Bronchial epithelial cell (primary cell): Measurements from ENCODE around the gene GOLGA6D. TPM values are rescaled to one million over a fixed set of nuclear protein-coding genes. Genes with fewer than 3 reads are reported as not detected.
"Not testable (repeated sequence)": the region's sequence is repeated elsewhere in the genome, so short reads cannot be mapped to it uniquely, and the experiment has no call there.

Source experiments
- DNase-seq: peaks from one replicate; pipeline ENCODE4 v3.0.0-alpha.2; 2010; ENCODE audit warnings: low read depth
- FAIRE-seq: peaks from 2 replicates; lab custom pipeline; 2011; peaks lifted over from hg19 to GRCh38; lab: Jason Lieb, UNC
- H3K27me3 ChIP-seq: 2 replicates; pipeline ENCODE4 v1.5.1; 2011; ENCODE audit warnings: low read length; ENCODE audit not compliant: control insufficient read depth, insufficient read depth
- H3K36me3 ChIP-seq: 2 replicates; pipeline ENCODE4 v1.5.1; 2011; ENCODE audit warnings: low read length; ENCODE audit not compliant: control insufficient read depth, insufficient read depth
- H3K4me3 ChIP-seq: 2 replicates; pipeline ENCODE4 v1.5.1; 2011; ENCODE audit warnings: mild to moderate bottlenecking, low read depth, low read length, control low read depth
- total RNA-seq: library from RNA; depleted of rRNA; stranded (reverse); fragments of >200 nt; gene quantifications from 2 replicates; pipeline ENCODE4 v1.2.1, GENCODE V29; 2014
- TF ChIP-seq, protein P1 (sequence below): IDR thresholded peaks from 2 replicates; pipeline ENCODE4 v1.5.1; 2011; ENCODE audit warnings: mild to moderate bottlenecking, moderate library complexity, low read length, control low read depth, inconsistent platforms; ENCODE audit not compliant: insufficient read depth, severe bottlenecking

Gene GOLGA6D
- total RNA-seq, 1 donor from 2014 or later, result not detected

DNA sequence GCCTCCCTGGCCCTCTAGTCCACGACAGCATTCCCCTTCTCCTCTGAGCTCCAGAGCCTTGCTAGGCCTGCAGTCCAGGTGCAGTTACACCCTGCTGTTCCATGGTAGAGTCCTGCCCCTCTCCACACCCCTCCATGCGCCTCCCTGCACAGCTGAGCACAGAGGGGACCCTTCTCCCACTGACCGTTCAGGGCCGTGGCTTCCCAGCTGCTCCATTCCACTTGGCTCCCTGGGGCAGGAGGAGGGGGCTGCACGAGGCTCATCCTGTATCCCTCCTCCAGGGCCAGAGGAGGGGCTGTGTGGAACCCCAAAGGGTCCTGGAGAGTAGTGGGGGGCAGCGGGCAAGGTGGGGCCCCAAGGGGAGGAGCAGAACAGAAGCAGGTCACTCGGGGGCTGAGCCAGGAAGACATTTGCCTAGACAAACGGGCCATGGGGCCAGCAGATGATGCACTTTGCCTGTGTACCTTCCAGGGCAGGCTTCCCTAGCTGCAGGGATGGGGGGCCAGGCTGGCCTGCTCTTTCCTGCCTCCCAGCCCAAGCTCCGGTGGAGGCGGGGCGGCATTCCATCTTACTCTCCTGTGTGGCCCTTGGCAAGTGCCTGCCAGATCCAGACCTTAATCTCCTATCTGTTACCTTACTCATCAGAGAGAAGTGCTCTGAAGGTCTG, 45.2 kb upstream of the GOLGA6D start:
- Histone ChIP-seq H3K27me3 (peaks cover 4% of the 10 kb centered on the region), H3K4me3 (no peak overlapping the region), H3K36me3 (no peaks in the 10 kb centered on the region)
- DNase-seq (no peak), FAIRE-seq (no peak)
- TF ChIP-seq, protein P1, sequence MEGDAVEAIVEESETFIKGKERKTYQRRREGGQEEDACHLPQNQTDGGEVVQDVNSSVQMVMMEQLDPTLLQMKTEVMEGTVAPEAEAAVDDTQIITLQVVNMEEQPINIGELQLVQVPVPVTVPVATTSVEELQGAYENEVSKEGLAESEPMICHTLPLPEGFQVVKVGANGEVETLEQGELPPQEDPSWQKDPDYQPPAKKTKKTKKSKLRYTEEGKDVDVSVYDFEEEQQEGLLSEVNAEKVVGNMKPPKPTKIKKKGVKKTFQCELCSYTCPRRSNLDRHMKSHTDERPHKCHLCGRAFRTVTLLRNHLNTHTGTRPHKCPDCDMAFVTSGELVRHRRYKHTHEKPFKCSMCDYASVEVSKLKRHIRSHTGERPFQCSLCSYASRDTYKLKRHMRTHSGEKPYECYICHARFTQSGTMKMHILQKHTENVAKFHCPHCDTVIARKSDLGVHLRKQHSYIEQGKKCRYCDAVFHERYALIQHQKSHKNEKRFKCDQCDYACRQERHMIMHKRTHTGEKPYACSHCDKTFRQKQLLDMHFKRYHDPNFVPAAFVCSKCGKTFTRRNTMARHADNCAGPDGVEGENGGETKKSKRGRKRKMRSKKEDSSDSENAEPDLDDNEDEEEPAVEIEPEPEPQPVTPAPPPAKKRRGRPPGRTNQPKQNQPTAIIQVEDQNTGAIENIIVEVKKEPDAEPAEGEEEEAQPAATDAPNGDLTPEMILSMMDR, result no peak

DNA sequence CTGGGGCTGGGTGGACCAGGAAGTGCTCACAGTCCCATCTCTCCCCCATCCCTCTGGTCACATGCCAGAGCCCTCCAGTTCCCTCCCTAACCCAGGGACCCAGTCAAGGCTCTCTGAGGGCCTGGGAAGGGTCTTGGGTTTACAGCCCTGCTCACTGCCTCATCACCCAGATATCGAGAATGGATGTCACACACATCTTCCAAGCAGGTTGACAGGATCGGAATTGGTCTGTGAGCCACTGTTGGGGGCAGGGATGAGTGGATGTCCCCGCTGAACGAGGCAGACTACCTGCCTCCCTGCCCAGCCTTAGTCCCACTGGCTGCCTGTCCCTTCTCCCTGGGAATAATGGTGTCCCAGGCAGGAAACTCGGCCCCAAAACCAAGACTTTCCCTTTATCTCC, 44.5 kb upstream of the GOLGA6D start:
- FAIRE-seq, result no peak
- Histone ChIP-seq H3K36me3 (no peaks in the 10 kb centered on the region), H3K4me3 (no peak overlapping the region), H3K27me3 (peaks cover 4% of the 10 kb centered on the region)
- DNase-seq, result no peak
- TF ChIP-seq, protein P1, result no peak

DNA sequence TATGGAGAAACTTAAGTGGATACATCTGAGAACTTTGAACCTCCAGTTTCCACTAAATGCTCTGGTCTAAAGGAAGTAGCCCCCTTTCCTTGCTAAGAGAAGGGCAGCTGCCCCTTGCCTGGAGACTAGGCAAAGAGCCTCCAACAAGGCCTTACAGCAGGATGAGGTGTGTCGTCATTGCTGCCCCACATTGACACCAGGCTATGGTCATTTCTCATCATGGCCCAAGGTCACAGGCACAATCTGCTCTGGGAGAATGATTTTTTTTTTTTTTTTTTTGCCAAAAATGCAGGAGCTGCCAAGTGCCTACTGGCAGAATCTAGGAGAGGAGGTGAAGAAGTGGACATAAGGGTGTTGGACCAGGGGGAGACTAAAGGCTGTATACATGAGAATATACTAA, 36.9 kb upstream of the GOLGA6D start:
- not testable (repeated sequence) for H3K27me3 ChIP-seq, DNase-seq, FAIRE-seq, H3K36me3 ChIP-seq, H3K4me3 ChIP-seq

DNA sequence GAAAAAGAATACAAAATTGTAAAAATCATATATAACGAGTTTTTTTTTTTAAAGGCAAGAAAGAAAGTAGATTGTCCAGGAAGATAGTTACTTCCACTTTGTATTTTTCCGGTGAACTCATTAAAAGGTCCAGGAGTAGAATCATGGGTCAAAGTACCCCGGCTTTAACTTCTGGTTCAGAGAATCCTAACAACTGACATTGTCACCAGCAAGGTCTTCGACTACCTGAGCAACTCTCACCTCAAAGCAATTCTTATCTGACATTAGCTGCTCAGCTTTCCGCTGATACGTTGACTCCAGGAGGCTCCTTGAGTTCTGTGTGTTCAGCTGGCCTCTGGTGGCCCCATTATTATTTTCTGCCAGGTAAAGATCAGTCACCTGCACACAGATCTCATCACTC, 33.6 kb upstream of the GOLGA6D start:
- not testable (repeated sequence) for FAIRE-seq, H3K4me3 ChIP-seq, H3K27me3 ChIP-seq, DNase-seq, H3K36me3 ChIP-seq

DNA sequence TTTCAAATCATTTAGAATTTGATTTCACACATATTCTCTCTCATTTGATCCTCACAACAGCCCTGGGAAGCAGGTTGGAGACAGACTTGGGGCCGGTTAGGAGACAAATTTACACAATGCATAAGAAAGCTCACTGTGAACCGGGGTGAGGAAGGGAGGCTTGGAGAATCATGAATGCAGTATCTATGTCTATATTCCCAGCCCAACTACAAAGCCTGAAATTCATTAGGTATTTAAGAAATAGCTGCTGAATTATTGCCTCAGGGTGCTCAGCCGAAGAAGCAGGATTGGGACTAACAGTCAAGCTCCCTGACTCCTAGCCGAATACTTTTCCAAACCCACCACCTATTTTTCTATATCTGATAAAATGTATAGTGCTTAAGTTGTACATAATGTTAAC, 32.9 kb upstream of the GOLGA6D start:
- TF ChIP-seq, protein P1, result no peak
- FAIRE-seq (no peak), DNase-seq (no peak)
- Histone ChIP-seq H3K4me3 (no peak overlapping the region), H3K36me3 (no peaks in the 10 kb centered on the region), H3K27me3 (peaks cover 9% of the 10 kb centered on the region)

DNA sequence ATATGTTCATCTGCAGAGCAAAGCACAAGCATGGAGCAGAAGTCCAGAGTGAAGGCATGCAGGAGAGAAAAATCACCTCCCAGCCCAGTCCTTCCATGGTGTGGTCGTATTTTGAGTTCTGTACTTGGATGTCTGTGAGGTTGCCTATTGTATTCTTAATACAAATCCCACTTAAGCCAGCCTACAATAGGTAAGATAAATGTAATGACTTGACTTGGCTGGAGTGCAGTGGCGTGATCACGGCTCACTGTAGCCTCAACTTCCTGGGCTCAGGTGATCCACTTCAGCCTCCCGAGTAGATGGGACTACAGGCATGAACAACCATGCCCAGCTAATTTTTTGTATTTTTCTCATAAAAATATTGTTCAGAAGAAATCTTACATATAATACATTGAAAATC, 31.3 kb upstream of the GOLGA6D start:
- not testable (repeated sequence) for H3K4me3 ChIP-seq, H3K27me3 ChIP-seq, H3K36me3 ChIP-seq, DNase-seq, FAIRE-seq

DNA sequence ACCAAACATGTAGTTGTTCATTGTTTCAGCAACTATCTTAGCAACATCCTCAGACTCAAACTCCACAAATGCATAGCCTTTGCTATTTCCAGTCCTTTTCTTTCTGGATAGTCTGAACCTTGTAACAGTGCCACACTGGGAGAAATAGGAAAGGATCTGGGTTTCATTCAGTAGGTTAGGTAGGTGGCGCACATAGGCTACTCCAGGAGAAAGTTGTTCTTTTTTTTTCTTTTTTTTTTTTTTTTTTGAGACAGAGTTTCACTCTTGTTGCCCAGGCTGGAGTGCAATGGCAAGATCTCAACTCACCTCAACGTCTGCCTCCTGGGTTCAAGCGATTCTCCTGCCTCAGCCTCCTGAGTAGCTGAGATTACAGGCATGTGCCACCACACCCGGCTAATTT, 30.4 kb upstream of the GOLGA6D start:
- DNase-seq, FAIRE-seq, H3K4me3 ChIP-seq, H3K27me3 ChIP-seq, H3K36me3 ChIP-seq: not testable (repeated sequence)

DNA sequence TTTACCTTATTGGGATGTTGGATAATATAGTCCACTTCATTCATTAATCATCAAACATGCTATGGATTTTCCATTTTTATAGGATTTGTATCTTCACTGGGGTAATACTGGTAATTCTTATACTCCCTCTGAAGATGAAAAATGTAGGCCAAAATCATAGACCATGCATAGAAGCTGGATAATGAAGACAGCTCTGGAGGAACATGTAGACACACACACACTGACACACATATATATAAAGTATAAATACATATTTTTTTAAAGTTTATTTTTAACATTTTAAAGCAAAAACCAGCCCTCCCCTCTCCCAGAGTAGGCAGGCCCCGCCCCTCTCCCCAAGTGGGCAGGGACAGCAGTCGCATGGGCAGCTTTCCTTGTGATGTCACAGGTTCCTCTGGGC, 24.6 kb upstream of the GOLGA6D start, which contains the start of gene GOLGA6C:
TSS of gene GOLGA6C (plus strand) at position 301 of the 400 bp plus-strand sequence. CDS start 265 bp downstream, outside the sequence.
- not testable (repeated sequence) for H3K36me3 ChIP-seq, FAIRE-seq, H3K4me3 ChIP-seq, DNase-seq, H3K27me3 ChIP-seq

DNA sequence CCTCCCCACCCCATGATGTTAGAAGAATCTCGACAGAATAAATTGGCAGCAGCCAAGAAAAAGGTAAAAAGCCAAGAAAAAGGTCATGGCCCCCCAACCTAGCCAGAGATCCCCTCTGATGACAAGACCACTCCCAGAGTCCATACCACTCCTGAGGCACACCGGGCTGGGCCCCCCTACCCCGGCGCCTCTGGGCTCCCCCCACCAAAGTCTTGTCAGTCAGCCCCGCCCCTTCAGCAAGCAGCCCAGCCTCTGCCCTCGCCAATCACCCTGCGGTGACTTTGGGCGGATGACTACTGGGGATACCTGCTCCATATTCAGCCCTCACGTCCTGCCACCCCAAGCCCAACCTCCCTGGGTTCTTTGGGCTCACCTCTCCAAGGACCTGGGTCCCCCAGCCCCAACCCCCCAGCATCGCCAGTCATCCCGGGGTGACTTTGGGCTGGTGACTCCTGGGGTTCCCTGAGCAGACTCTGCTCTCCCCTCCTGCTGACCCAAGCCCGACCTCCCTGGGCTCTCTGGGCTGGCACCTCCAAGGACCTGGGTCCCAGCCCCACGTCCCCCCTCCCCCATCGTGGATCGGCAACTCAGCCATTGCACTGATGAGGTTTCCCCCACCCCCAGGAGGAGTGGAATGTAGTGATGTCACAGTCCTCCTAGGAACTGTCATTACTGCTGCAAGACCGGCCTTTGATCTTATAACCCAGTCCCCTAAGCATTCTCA, 23.9 kb upstream of the GOLGA6D start:
- not testable (repeated sequence) for H3K27me3 ChIP-seq, H3K4me3 ChIP-seq, H3K36me3 ChIP-seq, FAIRE-seq, DNase-seq

DNA sequence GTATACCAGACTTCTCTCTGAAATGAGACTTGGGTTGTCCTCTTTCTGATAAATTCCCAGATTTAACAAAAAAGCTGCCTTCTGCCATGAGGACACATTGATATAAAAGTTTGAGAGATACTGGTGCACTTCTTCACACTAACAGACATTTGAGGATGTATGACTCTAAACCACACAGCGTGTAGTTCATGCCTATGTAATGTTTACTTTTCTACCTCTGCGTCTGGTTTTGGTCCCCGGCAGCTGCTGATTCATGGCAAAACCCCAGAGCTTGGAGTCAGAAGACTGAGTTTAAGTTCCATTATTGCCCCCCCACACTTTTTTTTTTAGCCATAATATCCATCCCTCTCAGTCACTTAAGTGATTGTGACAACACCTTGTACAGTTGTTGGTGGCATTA, 22.8 kb upstream of the GOLGA6D start:
- not testable (repeated sequence) for H3K4me3 ChIP-seq, H3K27me3 ChIP-seq, DNase-seq, FAIRE-seq, H3K36me3 ChIP-seq

DNA sequence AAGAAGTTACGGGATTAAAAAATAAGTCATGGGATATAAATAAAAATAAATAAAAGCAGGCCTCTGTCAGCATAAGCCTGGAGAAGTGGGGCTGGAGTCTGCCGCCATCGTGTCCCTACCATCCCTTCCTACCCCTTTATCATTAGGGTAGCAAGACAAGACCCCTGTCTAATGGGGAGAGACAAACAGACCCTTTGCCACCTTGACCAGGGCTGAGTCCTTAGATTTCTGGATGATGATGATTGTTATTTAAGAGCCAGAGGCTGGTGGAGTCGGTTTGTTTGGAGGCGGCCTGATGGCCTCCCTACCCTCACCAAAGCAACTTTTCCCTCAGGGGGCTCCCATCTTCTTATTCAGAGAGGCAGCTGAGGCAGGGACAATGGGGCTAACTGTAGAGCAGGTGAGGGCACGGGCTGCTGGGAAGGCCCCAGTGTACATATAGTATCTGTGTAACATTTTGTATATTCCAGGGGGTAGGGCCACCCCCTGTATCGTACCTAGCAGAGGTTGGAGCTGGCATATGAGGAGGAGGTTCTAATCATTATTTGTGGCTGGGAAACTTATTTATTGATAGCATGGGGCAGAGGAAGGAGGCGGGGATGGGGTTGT, 8.8 kb upstream of the GOLGA6D start:
- not testable (repeated sequence) for H3K27me3 ChIP-seq, DNase-seq, H3K36me3 ChIP-seq, H3K4me3 ChIP-seq, FAIRE-seq
